Activated T-cell treated with anti-CD3 and anti-CD28 coated beads, Interleukin-2, amount 50 U/mL, for 72 hours (primary cell): ENCODE data around the gene CCDC180. TPM values are rescaled to one million over a fixed set of nuclear protein-coding genes. Genes with fewer than 3 reads are reported as not detected.
"Not testable (repeated sequence)": the region's sequence is repeated elsewhere in the genome, so short reads cannot be mapped to it uniquely, and the experiment has no call there.

Experiments used
- ATAC-seq, 2 donors: fragments of 150-1000 bp; cut with Tn5 transposase; replicated peaks in 1 of 2; 2 replicates each; pipeline ENCODE4 v1.10.0; 2021; ENCODE audit warnings: moderate library complexity in 2 of 2, mild to moderate bottlenecking in 1 of 2
- DNase-seq, 2 donors: peaks; one replicate each; pipeline ENCODE4 v3.0.0; 2021 to 2022; ENCODE audit warnings: mixed read lengths in 1 of 2
- H3K27ac Mint-ChIP-seq: one replicate; pipeline ENCODE4 v1.8.0; 2022; ENCODE audit warnings: mild to moderate bottlenecking, moderate library complexity, mixed read lengths
- H3K27me3 Mint-ChIP-seq: one replicate; pipeline ENCODE4 v1.8.0; 2022; ENCODE audit warnings: low read depth, mixed read lengths
- H3K36me3 Mint-ChIP-seq, 2 donors: one replicate each; pipeline ENCODE4 v1.8.0; 2022; ENCODE audit warnings: mixed read lengths in 2 of 2, mild to moderate bottlenecking in 1 of 2; ENCODE audit not compliant: insufficient read depth in 2 of 2
- H3K4me1 Mint-ChIP-seq: one replicate; pipeline ENCODE4 v1.8.0; 2022; ENCODE audit warnings: low read depth, mixed read lengths
- H3K4me3 Mint-ChIP-seq, 2 donors: one replicate each; pipeline ENCODE4 v1.8.0; 2022; ENCODE audit warnings: mild to moderate bottlenecking in 2 of 2, mixed read lengths in 2 of 2, moderate library complexity in 2 of 2
- H3K9me3 Mint-ChIP-seq, 2 donors: one replicate each; pipeline ENCODE4 v1.8.0; 2022; ENCODE audit warnings: mixed read lengths in 2 of 2
- total RNA-seq, 2 donors: library from RNA; stranded (reverse); gene quantifications; one replicate each; pipeline ENCODE4 v1.2.3, GENCODE V29; 2022

CCDC180 gene
- total RNA-seq, 2 donors from 2014 or later: 2.5 to 6.2 TPM

DNA sequence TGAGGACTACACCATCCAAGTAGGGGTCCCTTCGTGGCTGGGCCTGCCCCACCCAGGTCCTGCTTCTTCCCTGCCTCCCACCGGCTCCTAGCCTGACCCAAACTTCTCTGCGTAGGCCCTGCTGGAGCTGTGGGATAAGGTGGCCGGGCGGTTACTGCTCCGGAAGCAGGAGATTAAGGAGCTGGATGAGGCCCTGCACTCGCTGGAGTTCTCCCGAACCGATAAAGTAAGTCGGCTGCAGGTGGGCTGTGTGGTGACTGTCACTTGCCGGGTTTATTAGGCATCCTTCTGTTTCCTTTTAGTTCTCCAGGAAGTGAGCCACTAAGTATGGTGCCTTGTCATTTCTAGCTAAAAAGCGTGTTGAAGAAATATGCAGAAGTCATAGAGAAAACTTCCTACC, 7.0 kb downstream of the CCDC180 start:
- DNase-seq: no peak
- no peaks in the 10 kb centered on the region for H3K27me3 Mint-ChIP-seq
- H3K36me3 Mint-ChIP-seq: no peaks in the 10 kb centered on the region
- no peaks in the 10 kb centered on the region for H3K4me1 Mint-ChIP-seq
- no peak overlapping the region for H3K27ac Mint-ChIP-seq
- H3K4me3 Mint-ChIP-seq: no peak overlapping the region
- ATAC-seq: no peak
- no peaks in the 10 kb centered on the region for H3K9me3 Mint-ChIP-seq

DNA sequence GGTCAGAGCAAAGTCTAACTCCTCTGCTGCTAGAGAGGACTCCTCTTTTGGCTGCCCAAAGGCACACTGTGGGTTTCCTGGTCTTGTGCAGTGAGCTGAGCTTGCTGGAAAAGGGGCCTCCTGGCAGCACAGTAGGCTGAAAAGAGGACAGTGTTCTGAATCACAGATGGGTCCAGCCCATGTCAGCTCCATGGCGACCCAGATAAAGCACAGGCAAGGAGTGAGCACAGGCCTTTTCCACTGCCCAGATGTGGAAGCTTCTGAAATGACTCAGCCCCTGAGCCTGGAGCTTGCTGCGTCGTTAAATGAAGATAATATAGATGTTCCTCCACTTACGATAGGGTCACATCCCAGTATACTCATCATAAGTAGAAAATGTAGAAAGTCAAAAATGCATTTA, 8.1 kb downstream of the CCDC180 start:
- Mint-ChIP-seq H3K4me1 (no peaks in the 10 kb centered on the region), H3K27ac (no peak overlapping the region), H3K36me3 (no peaks in the 10 kb centered on the region), H3K9me3 (no peaks in the 10 kb centered on the region), H3K4me3 (no peak overlapping the region), H3K27me3 (no peaks in the 10 kb centered on the region)
- DNase-seq (no peak), ATAC-seq (no peak)

DNA sequence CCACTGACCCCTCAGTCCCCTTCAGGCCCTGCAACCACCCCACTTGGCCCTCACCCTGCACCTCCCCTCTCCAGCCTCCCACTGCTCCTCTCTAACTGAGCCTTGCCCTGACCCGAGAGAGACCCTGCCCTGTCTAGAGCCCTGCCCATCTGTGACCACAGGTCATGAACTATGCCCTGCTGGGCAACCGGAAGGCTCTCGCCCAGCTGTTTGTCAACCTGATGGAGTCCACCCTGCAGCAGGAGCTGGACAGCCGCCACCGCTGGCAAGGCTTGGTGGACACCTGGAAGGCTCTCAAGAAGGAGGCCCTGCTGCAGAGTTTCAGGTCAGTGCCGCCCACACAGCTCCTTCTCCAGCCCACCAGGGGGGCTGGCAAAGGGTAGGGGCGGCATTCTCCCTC, 9.4 kb downstream of the CCDC180 start:
- Mint-ChIP-seq H3K36me3 (no peaks in the 10 kb centered on the region), H3K4me1 (no peaks in the 10 kb centered on the region), H3K27me3 (no peaks in the 10 kb centered on the region), H3K9me3 (no peaks in the 10 kb centered on the region), H3K4me3 (no peak overlapping the region), H3K27ac (no peak overlapping the region)
- no peak for ATAC-seq
- no peak for DNase-seq

DNA sequence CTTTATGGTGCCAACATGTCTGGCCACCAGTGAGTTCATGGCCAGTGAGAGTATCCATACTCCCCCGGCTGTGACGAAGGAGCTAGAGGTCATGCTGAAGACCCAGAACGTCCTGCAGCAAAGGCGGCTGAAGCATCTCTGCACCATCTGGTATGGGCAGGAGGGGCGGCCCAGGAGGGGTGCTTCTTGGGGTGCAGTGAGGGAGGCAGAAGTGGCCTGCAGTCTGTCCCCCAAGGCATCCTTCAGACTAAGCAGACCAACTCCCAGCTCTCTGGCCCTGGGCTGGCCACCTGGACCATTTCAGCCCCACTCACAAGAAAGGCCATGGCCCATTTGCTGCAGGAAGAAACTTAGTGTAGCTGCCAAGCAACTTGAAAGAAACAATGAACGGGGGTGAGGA, 11.0 kb downstream of the CCDC180 start:
- Mint-ChIP-seq H3K27me3 (no peaks in the 10 kb centered on the region), H3K4me1 (no peaks in the 10 kb centered on the region), H3K36me3 (no peaks in the 10 kb centered on the region), H3K9me3 (no peaks in the 10 kb centered on the region), H3K4me3 (no peak overlapping the region), H3K27ac (no peak overlapping the region)
- DNase-seq (no peak), ATAC-seq (no peak)

DNA sequence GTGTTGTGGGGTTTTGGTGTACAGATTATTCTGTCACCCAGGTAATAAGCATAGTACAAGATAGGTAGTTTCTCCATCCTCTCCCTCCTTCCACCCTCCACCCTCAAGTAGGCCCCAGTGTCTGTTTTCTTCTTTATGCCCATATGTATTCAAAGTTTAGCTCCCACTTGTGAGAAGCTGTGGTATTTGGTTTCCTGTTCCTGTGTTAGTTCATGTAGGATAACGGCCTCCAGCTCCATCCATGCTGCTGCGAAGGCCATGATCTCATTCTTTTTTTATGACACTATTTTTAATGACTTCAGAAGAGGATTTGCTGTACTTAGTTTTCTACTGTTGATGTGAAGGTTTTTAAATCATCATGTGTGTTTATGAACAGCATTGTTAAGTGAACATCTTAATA, 11.9 kb downstream of the CCDC180 start:
- H3K9me3 Mint-ChIP-seq: no peaks in the 10 kb centered on the region
- no peak overlapping the region for H3K27ac Mint-ChIP-seq
- no peaks in the 10 kb centered on the region for H3K4me1 Mint-ChIP-seq
- no peak for DNase-seq
- H3K36me3 Mint-ChIP-seq: no peaks in the 10 kb centered on the region
- no peak for ATAC-seq
- H3K27me3 Mint-ChIP-seq: no peaks in the 10 kb centered on the region
- no peak overlapping the region for H3K4me3 Mint-ChIP-seq

DNA sequence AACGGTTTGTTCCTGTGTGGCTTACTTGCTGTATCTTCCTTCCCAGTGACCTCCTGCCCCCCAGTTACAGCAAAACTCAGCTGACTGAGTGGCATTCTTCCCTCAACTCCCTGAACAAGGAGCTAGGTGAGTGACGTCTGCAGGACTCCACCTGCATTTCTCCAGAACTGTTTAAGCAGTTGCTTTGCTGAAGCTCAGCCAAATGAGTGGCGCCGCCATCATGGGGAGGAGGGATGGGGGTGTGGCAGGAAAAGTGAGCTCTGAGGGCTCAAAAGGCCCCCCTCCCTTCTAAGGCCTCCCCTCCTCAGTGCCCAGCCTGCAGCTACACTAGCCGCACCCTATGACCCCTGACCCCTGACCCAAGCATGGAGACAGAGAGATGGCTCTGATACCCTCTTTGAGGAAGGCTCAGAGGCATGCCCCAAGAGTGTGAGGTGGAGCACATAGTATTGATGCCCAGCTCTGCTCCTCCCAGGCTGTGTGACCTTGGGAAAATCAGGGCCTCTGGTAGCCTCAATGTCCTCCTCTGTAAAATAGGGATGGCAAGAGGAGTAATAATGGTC, 12.7 kb downstream of the CCDC180 start:
- no peaks in the 10 kb centered on the region for H3K36me3 Mint-ChIP-seq
- H3K4me3 Mint-ChIP-seq: no peak overlapping the region
- no peak overlapping the region for H3K27ac Mint-ChIP-seq
- DNase-seq (no peak), ATAC-seq (no peak)
- no peaks in the 10 kb centered on the region for H3K4me1 Mint-ChIP-seq
- H3K9me3 Mint-ChIP-seq: no peaks in the 10 kb centered on the region
- no peaks in the 10 kb centered on the region for H3K27me3 Mint-ChIP-seq

DNA sequence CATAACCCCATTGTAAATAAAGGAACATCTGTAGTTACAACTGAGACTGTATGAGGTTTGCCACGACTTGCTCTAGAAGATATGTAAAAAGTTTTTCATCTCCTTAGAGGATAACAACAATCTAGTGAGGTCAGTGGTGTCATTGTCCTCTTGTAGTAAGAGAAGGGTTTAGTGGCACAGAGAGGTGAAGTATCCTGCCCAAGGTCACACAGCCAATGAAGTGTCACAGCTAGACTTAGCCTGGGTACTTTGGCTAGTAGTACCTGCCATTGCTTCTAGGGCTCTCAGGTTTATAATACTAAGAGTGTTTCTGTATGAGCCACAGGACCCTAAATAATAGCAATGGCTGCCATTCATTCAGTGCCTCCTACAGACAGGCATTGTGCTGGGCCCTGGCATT, 13.8 kb downstream of the CCDC180 start:
- Mint-ChIP-seq H3K36me3 (no peaks in the 10 kb centered on the region), H3K4me3 (no peak overlapping the region), H3K4me1 (no peaks in the 10 kb centered on the region), H3K9me3 (no peaks in the 10 kb centered on the region), H3K27ac (no peak overlapping the region), H3K27me3 (no peaks in the 10 kb centered on the region)
- ATAC-seq (no peak), DNase-seq (no peak)

DNA sequence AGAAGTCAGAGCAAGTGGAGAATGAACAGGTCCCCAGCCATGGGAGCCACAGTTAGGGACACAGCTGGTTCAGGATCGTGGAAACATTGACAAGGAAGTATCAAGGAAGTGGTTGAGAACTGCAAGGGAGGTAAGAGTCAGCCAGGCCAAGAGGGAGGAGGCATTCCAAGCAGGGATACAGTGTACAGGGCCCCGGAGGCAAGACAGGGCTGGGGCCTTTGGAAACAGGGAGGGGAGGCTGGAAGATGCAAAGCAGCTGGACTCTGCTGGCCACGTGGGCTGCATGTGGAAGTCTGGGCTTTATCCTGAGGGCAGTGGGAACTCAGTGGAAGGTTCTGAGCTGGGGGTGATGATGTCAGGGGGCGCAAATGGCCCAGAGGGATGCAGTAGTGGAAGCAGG, 14.2 kb downstream of the CCDC180 start:
- Mint-ChIP-seq H3K9me3 (no peaks in the 10 kb centered on the region), H3K27me3 (no peaks in the 10 kb centered on the region), H3K36me3 (no peaks in the 10 kb centered on the region), H3K27ac (no peak overlapping the region), H3K4me1 (no peaks in the 10 kb centered on the region), H3K4me3 (no peak overlapping the region)
- DNase-seq: no peak
- no peak for ATAC-seq

DNA sequence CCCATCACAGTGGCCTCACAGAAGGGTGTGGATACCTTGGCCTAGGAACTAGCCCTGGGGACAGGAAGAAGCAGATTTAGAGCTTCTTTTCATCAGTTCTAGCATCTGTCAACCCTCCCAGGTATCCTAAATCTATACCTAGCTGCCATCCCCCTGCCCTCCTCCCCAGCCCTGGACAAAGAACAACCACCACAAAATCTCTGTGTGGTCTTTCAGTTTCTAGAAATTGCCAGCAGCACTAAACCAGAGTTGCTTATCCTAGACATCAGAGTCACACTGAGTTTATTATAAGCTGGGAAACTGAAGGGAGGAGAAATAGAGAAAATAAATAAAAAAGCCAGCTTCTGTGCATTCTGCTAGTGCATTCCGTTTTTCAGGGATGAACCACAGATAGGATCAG, 14.6 kb downstream of the CCDC180 start:
- no peaks in the 10 kb centered on the region for H3K27me3 Mint-ChIP-seq
- H3K4me3 Mint-ChIP-seq: no peak overlapping the region
- no peak overlapping the region for H3K27ac Mint-ChIP-seq
- no peaks in the 10 kb centered on the region for H3K9me3 Mint-ChIP-seq
- DNase-seq (no peak), ATAC-seq (no peak)
- H3K4me1 Mint-ChIP-seq: no peaks in the 10 kb centered on the region
- no peaks in the 10 kb centered on the region for H3K36me3 Mint-ChIP-seq

DNA sequence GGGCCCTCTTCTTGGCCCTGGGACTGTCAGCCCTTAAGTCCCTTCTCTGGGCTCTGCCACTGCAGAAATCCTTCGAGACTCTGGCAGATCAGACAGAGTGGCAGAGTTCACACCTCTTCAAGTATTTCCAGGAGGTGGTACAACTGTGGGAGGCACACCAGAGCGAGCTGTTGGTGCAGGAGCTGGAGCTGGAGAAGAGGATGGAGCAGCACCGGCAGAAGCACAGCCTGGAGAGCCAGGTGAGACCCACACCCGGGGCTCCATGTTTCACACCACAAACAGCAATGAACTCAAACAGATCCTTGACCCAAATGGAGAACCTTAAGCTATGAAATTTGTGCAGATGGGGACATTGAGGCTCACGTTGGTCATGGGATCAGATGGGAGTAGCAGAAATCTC, 17.5 kb downstream of the CCDC180 start:
- Mint-ChIP-seq H3K27ac (no peak overlapping the region), H3K4me3 (no peak overlapping the region), H3K9me3 (no peaks in the 10 kb centered on the region), H3K27me3 (no peaks in the 10 kb centered on the region), H3K36me3 (no peaks in the 10 kb centered on the region), H3K4me1 (no peaks in the 10 kb centered on the region)
- no peak for ATAC-seq
- DNase-seq: no peak

DNA sequence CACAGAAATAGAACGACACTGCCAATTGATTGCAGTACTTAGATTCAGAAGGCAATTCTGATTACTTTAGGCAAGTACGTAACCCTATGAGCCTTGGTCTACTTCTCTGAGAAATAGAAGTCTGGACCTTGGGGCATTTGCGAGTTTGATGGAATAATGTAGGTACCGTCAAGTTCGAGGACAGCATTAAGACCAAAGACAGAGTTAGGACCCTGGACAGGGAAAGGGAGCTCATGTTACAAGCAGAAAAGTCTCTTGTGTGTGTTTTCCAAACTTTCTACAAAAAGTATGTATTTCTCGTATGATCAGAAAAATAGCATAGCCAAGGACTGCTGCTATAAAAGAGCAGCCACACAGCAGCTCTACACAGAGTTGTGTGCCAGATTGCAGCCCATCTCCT, 20.1 kb downstream of the CCDC180 start:
- Mint-ChIP-seq H3K4me1 (no peaks in the 10 kb centered on the region), H3K36me3 (no peaks in the 10 kb centered on the region), H3K4me3 (no peak overlapping the region), H3K9me3 (no peaks in the 10 kb centered on the region), H3K27me3 (no peaks in the 10 kb centered on the region), H3K27ac (no peak overlapping the region)
- ATAC-seq (no peak), DNase-seq (no peak)

DNA sequence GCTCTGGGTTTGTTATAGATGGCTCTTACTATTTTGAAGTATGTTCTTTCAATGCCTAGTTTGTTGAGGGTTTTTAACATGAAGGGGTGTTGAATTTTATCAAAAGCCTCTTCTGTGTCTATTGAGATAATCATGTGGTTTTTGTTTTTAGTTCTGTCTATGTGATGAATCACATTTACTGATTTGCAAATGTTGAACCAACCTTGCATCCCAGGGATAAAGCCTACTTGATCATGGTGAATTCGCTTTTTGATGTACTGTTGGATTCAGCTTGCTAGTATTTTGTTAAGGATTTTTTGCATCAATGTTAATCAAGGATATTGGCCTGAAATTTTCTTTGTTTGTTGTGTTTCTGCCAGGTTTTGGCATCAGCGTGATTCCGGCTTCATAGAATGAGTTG, 25.5 kb downstream of the CCDC180 start:
- no peaks in the 10 kb centered on the region for H3K4me1 Mint-ChIP-seq
- no peak overlapping the region for H3K27ac Mint-ChIP-seq
- H3K27me3 Mint-ChIP-seq: no peaks in the 10 kb centered on the region
- no peaks in the 10 kb centered on the region for H3K9me3 Mint-ChIP-seq
- H3K36me3 Mint-ChIP-seq: peaks cover 4 to 6% of the 10 kb centered on the region in 2 donors
- DNase-seq (no peak), ATAC-seq (no peak)
- no peak overlapping the region for H3K4me3 Mint-ChIP-seq

DNA sequence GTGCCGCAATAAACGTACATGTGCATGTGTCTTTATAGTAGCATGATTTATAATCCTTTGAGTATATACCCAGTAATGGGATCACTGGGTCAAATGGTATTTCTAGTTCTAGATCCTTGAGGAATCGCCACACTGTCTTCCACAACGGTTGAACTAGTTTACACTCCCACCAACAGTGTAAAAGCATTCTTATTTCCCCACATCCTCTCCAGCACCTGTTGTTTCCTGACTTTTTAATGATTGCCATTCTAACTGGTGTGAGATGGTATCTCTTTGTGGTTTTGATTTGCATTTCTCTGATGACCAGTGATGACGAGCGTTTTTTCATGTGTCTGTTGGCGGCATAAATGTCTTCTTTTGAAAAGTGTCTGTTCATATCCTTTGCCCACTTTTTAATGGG, 28.2 kb downstream of the CCDC180 start:
- H3K27me3 Mint-ChIP-seq, H3K27ac Mint-ChIP-seq, H3K9me3 Mint-ChIP-seq, DNase-seq, H3K4me1 Mint-ChIP-seq, ATAC-seq, H3K4me3 Mint-ChIP-seq: not testable (repeated sequence)
- peaks cover 12 to 14% of the 10 kb centered on the region in 2 donors for H3K36me3 Mint-ChIP-seq

DNA sequence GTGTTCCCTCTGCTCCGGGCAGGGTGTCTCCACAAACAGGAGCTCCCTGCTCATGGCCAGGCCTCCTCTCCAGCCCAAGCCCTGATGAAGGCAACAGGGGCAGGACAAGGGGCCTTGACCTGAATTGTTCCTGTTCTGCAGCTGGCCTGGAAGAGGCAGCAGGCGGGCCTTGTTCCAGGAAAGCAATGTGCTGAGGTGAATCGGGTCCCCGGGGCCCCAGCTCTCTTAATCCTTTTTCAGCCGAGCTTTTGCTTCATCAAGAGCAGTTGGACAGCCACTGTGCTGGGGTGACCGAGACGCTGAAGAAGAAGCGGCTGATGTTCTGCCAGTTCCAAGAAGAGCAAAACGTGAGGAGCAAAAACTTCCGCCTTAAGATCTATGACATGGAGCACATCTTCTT, 41.4 kb downstream of the CCDC180 start:
- H3K36me3 Mint-ChIP-seq: no peaks in the 10 kb centered on the region
- H3K27ac Mint-ChIP-seq: no peak overlapping the region
- H3K9me3 Mint-ChIP-seq: no peaks in the 10 kb centered on the region
- H3K4me3 Mint-ChIP-seq: no peak overlapping the region
- no peak for ATAC-seq
- DNase-seq: no peak
- no peaks in the 10 kb centered on the region for H3K27me3 Mint-ChIP-seq
- no peaks in the 10 kb centered on the region for H3K4me1 Mint-ChIP-seq
